Type B pancreatic cell (in vitro differentiated cells): Measurements from ENCODE around the gene ABCA7. TPM values are rescaled to one million over a fixed set of nuclear protein-coding genes. Genes with fewer than 3 reads are reported as not detected.

Experiments
- DNase-seq: peaks from one replicate; pipeline ENCODE4 v3.0.0; 2021; ENCODE audit warnings: mixed read lengths; ENCODE audit not compliant: unreplicated experiment; ENCODE audit errors: extremely low spot score
- H3K27ac Mint-ChIP-seq: 2 replicates; pipeline ENCODE4 v1.8.0; 2021; ENCODE audit warnings: mild to moderate bottlenecking, mixed read lengths
- H3K27me3 Mint-ChIP-seq: 2 replicates; pipeline ENCODE4 v1.8.0; 2021; ENCODE audit warnings: mixed read lengths
- H3K36me3 Mint-ChIP-seq: 2 replicates; pipeline ENCODE4 v1.8.0; 2021; ENCODE audit warnings: mixed read lengths
- H3K4me1 Mint-ChIP-seq: one replicate; pipeline ENCODE4 v1.8.0; 2021; ENCODE audit warnings: mixed read lengths; ENCODE audit not compliant: unreplicated experiment
- H3K4me3 Mint-ChIP-seq: 2 replicates; pipeline ENCODE4 v1.8.0; 2021; ENCODE audit warnings: mild to moderate bottlenecking, mixed read lengths
- H3K9me3 Mint-ChIP-seq: 2 replicates; pipeline ENCODE4 v1.8.0; 2021; ENCODE audit warnings: mixed read lengths
- total RNA-seq: library from RNA; stranded (reverse); gene quantifications from 2 replicates; pipeline ENCODE4 v1.2.1, GENCODE V29; 2021; ENCODE audit warnings: low replicate concordance
- TF ChIP-seq, protein P1 (sequence below): fragments of 200-600 bp; sonication (generic); conservative IDR thresholded peaks from 2 replicates; pipeline ENCODE4 v1.5.0; 2021; ENCODE audit warnings: antibody characterized with exemption, mild to moderate bottlenecking

The ABCA7 gene
- total RNA-seq, 1 donor from 2014 or later, result 26.1 TPM

DNA sequence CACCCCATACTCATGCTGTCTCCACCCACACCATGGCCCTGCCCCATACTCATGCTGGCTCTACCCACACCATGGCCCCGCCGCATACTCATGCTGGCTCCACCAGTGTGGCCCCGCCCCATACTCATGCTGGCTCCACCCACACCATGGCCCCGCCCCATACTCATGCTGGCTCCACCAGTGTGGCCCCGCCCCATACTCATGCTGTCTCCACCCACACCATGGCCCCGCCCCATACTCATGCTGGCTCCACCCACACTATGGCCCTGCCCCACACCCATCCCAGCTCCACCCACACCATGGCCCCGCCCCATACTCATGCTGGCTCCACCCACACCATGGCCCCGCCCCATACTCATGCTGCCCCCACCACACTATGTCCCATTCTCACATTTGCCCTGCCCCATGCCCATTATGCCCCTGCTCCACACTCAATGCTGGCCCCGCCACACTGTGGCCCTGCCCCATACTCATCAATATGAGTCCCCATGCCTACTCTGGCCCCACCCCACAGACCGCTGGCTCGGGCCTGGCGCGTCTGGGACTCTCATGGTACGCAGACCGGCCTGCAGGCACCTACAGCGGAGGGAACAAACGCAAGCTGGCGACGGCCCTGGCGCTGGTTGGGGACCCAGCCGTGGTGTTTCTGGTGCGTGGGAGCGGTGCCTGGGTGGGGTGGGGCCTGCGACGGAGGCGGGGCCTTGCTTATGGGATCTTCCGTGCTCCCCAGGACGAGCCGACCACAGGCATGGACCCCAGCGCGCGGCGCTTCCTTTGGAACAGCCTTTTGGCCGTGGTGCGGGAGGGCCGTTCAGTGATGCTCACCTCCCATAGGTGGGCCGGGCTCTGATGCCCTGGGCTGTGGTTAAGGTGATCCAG is 23.4 kb downstream of the ABCA7 start:
- H3K4me3 Mint-ChIP-seq, result no peak overlapping the region
- H3K36me3 Mint-ChIP-seq, result no peaks in the 10 kb centered on the region
- no peaks in the 10 kb centered on the region for H3K4me1 Mint-ChIP-seq
- TF ChIP-seq, protein P1, sequence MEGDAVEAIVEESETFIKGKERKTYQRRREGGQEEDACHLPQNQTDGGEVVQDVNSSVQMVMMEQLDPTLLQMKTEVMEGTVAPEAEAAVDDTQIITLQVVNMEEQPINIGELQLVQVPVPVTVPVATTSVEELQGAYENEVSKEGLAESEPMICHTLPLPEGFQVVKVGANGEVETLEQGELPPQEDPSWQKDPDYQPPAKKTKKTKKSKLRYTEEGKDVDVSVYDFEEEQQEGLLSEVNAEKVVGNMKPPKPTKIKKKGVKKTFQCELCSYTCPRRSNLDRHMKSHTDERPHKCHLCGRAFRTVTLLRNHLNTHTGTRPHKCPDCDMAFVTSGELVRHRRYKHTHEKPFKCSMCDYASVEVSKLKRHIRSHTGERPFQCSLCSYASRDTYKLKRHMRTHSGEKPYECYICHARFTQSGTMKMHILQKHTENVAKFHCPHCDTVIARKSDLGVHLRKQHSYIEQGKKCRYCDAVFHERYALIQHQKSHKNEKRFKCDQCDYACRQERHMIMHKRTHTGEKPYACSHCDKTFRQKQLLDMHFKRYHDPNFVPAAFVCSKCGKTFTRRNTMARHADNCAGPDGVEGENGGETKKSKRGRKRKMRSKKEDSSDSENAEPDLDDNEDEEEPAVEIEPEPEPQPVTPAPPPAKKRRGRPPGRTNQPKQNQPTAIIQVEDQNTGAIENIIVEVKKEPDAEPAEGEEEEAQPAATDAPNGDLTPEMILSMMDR, result no peak
- H3K27ac Mint-ChIP-seq, result no peak overlapping the region
- H3K9me3 Mint-ChIP-seq, result no peaks in the 10 kb centered on the region
- peaks cover 21% of the 10 kb centered on the region for H3K27me3 Mint-ChIP-seq
- DNase-seq, result no peak

DNA sequence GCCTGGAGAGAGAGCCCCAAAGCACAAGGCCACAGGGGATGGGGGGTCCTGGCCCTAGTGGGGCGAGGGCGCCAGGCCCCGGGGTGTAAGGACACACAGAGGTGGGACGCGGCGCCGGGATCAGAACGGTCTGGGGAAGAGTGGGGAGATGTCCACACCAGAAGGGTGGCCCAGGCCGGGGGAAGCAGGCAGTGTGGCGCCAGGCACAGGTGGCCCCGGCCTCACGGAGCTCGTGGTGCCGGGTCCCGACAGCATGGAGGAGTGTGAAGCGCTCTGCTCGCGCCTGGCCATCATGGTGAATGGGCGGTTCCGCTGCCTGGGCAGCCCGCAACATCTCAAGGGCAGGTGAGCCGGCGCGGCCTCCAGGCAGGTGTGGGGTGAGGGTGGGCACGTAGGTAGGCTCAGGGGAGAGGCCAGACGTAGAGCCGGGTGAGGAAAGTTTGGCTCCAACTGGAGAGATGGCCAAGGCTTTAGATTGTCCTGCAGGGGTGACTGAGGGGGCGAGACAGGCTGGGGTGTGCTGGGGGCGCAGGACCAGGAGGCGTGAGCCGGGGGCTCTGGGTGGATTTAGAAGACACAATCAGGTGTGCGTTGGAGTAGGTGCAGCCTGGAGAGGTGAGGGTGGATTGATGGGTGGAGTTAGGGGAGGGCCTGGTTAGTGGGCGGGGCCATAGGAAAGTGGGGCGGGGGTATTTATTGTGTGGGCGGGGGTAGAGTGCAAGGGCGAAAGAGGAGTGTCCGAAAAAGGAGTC is 24.2 kb downstream of the ABCA7 start:
- DNase-seq, result no peak
- Mint-ChIP-seq H3K4me1 (no peaks in the 10 kb centered on the region), H3K36me3 (no peaks in the 10 kb centered on the region), H3K9me3 (no peaks in the 10 kb centered on the region), H3K4me3 (peak overlapping the region; percentile 52), H3K27me3 (peaks cover 28% of the 10 kb centered on the region), H3K27ac (no peak overlapping the region)
- TF ChIP-seq, protein P1, result no peak

DNA sequence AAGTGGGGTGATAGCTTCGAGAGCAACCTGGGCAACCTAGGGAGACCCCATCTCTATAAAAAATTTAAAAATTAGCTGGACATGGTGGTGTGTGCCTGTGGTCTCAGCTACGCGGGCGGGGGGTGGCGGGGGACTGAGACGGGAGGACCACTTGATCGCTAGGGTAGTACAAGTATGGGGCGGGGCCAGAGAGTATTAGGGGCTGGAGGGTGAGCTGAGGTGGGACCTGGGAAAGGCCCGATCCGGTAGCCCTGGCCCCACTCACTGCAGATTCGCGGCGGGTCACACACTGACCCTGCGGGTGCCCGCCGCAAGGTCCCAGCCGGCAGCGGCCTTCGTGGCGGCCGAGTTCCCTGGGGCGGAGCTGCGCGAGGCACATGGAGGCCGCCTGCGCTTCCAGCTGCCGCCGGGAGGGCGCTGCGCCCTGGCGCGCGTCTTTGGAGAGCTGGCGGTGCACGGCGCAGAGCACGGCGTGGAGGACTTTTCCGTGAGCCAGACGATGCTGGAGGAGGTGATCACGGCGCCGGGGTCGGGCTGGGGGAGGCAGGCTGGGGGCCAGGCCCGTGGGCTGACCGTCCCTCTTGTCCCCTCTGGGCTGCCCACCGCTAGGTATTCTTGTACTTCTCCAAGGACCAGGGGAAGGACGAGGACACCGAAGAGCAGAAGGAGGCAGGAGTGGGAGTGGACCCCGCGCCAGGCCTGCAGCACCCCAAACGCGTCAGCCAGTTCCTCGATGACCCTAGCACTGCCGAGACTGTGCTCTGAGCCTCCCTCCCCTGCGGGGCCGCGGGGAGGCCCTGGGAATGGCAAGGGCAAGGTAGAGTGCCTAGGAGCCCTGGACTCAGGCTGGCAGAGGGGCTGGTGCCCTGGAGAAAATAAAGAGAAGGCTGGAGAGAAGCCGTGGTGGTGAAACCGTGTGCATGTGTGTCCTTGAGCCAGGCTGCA is 25.0 kb downstream of the ABCA7 start:
- no peak overlapping the region for H3K27ac Mint-ChIP-seq
- no peak for DNase-seq
- TF ChIP-seq, protein P1, result peak; percentile 84

DNA sequence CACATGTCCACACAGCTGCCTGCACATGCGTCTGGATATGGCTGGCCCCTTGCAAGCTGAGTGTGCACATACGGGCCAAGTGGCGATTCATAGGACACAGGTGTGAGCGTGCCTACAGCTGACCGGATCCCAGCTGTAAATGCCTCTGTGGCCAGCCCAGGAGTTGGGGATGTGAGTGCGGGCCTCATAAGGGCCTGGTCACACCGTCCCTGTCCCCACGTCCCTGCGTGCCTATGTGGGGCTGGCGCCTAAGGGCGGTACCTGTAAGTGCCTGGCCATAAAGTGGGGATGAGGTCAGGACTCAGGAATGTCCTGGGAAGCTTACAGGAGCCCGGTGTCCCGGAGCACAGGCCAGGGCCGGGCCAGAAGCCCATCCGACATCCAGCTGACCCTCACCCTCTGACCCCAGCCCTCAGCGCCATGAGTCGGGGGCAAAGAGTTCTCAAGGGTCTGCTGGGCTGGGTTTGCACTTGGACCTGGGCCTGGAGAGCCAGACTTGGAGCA is 25.8 kb downstream of the ABCA7 start:
- H3K9me3 Mint-ChIP-seq, result no peaks in the 10 kb centered on the region
- no peaks in the 10 kb centered on the region for H3K4me1 Mint-ChIP-seq
- TF ChIP-seq, protein P1, result no peak
- H3K4me3 Mint-ChIP-seq, result peak overlapping the region; percentile 61
- no peak overlapping the region for H3K27ac Mint-ChIP-seq
- no peaks in the 10 kb centered on the region for H3K36me3 Mint-ChIP-seq
- DNase-seq, result no peak
- H3K27me3 Mint-ChIP-seq, result peaks cover 42% of the 10 kb centered on the region

More for the DNA sequence above, 25.0 kb downstream of the ABCA7 start:
- Mint-ChIP-seq H3K4me1 (no peaks in the 10 kb centered on the region), H3K9me3 (no peaks in the 10 kb centered on the region), H3K27me3 (peaks cover 36% of the 10 kb centered on the region), H3K4me3 (peak overlapping the region; percentile 61), H3K36me3 (no peaks in the 10 kb centered on the region)

DNA sequence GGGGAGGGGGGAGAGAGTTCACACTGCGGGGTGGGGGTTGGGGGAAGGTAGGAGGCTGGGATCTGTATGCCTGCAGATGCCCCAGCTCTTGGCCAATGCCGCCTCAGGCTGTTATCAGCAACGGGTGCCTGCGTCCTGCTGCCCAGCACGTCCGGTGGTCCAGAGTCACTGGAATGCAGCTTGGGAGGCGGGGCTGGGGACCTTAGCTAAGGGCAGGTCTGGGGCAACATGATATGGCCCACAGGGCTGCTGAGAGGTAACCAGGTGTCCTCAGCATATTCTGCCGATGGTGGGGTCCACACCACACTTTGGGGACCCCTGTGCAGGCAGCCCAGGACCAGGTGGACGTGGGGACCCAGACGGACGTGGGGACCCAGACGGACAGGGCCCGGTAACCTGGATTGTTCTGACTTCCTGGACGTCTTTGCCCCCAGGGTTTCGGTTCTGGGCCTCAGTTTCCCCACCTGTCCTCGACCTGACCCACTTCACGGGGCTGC is 26.4 kb downstream of the ABCA7 start:
- TF ChIP-seq, protein P1, result no peak
- peaks cover 43% of the 10 kb centered on the region for H3K27me3 Mint-ChIP-seq
- no peaks in the 10 kb centered on the region for H3K4me1 Mint-ChIP-seq
- no peak for DNase-seq
- H3K36me3 Mint-ChIP-seq, result no peaks in the 10 kb centered on the region
- H3K4me3 Mint-ChIP-seq, result no peak overlapping the region
- H3K9me3 Mint-ChIP-seq, result no peaks in the 10 kb centered on the region
- H3K27ac Mint-ChIP-seq, result no peak overlapping the region
